K562 (cell line): Measurements from ENCODE around the gene EIPR1. TPM values are rescaled to one million over a fixed set of nuclear protein-coding genes. Genes with fewer than 3 reads are reported as not detected.
A peak's percentile ranks its signal among the peaks of the same experiment; 100 is the strongest.

Experiments
- BRCA1 ChIP-seq, 2 experiments: fragments of 450-650 bp in 1 of 2; sonication (generic) in 1 of 2; formaldehyde crosslinking in 1 of 2; IDR thresholded peaks; 2 replicates each; pipeline versions ENCODE4 v1.5.0 to v1.6.1; 2017 to 2020; ENCODE audit warnings: mild to moderate bottlenecking in 1 of 2, missing genetic modification reagents in 1 of 2
- CREM ChIP-seq: IDR thresholded peaks from 2 replicates; pipeline ENCODE4 v1.6.1; 2014; ENCODE audit warnings: antibody characterized with exemption, low read depth
- ETV1 ChIP-seq: fragments of 450-650 bp; conservative IDR thresholded peaks from 2 replicates; pipeline ENCODE4 v1.6.1; 2016; ENCODE audit warnings: missing genetic modification characterization, control low read depth, low read depth, missing compliant biosample characterization
- EWSR1 ChIP-seq: fragments of 450-650 bp; IDR thresholded peaks from 2 replicates; pipeline ENCODE4 v1.6.1; 2018; ENCODE audit warnings: borderline replicate concordance, mild to moderate bottlenecking, low read depth, moderate library complexity; ENCODE audit not compliant: partially characterized antibody
- FOXK1 ChIP-seq: sonication (generic); formaldehyde crosslinking; IDR thresholded peaks from 2 replicates; pipeline ENCODE4 v1.8.0; 2022; ENCODE audit warnings: missing genetic modification reagents, mild to moderate bottlenecking, borderline replicate concordance
- GABPB1 ChIP-seq: sonication (generic); formaldehyde crosslinking; IDR thresholded peaks from 2 replicates; pipeline ENCODE4 v1.8.0; 2022; ENCODE audit warnings: mild to moderate bottlenecking, missing genetic modification reagents
- KAT2B ChIP-seq: IDR thresholded peaks from one replicate; pipeline ENCODE4 v1.6.1; 2012; ENCODE audit warnings: low read depth, mild to moderate bottlenecking, control low read depth, inconsistent platforms, low read length, moderate library complexity
- POLR3G ChIP-seq: IDR thresholded peaks from 2 replicates; pipeline ENCODE4 v1.6.1; 2011; ENCODE audit not compliant: insufficient read length, insufficient replicate concordance; ENCODE audit errors: extremely low read depth
- PRPF4 ChIP-seq: fragments of 200-400 bp; formaldehyde crosslinking; IDR thresholded peaks from one replicate; pipeline ENCODE4 v1.6.1; 2017; ENCODE audit warnings: low read length, low read depth, mild to moderate bottlenecking; ENCODE audit not compliant: insufficient read depth, poor library complexity, severe bottlenecking
- RBBP5 ChIP-seq: fragments of 200-600 bp; sonication (generic); IDR thresholded peaks from 2 replicates; pipeline ENCODE4 v1.6.1; 2012; ENCODE audit warnings: borderline replicate concordance, mild to moderate bottlenecking, low read length, control low read depth, inconsistent platforms; ENCODE audit not compliant: insufficient read depth, poor library complexity, severe bottlenecking
- RBM22 ChIP-seq: fragments of 200-400 bp; formaldehyde crosslinking; IDR thresholded peaks from 2 replicates; pipeline ENCODE4 v1.6.1; 2018; ENCODE audit warnings: low read length, low read depth; ENCODE audit not compliant: poor library complexity, severe bottlenecking
- RBM25 ChIP-seq: fragments of 200-400 bp; formaldehyde crosslinking; IDR thresholded peaks from 2 replicates; pipeline ENCODE4 v1.6.1; 2018; ENCODE audit warnings: low read length, low read depth, moderate library complexity; ENCODE audit not compliant: severe bottlenecking
- SAFB ChIP-seq: fragments of 200-400 bp; formaldehyde crosslinking; IDR thresholded peaks from 2 replicates; pipeline ENCODE4 v1.6.1; 2017; ENCODE audit warnings: low read depth, low read length, borderline replicate concordance
- TAF1 ChIP-seq: IDR thresholded peaks from 2 replicates; pipeline ENCODE4 v1.6.1; 2011; ENCODE audit warnings: mild to moderate bottlenecking, low read length, moderate library complexity; ENCODE audit not compliant: insufficient read depth, control insufficient read depth, severe bottlenecking; ENCODE audit errors: extremely low read depth
- THRAP3 ChIP-seq: fragments of 450-650 bp; IDR thresholded peaks from 2 replicates; pipeline ENCODE4 v1.6.1; 2016; ENCODE audit warnings: mild to moderate bottlenecking, inconsistent platforms, borderline replicate concordance
- polyA plus RNA-seq, 8 experiments: library from polyadenylated mRNA; depleted of rRNA in 4 of 8; stranded (reverse) in 5 of 8; unstranded in 3 of 8; fragments of >200 nt; fragmentation: Nextera tagmentation in 2 of 8; fragmentation: Illumina TruSeq in 1 of 8; extraction: Ambion mirVana in 2 of 8; extraction: Trizol in 1 of 8; gene quantifications; 2 replicates each; pipeline versions ENCODE4 v1.2.1 to v1.2.3, GENCODE V29; 2011 to 2014; ENCODE audit warnings: inconsistent platforms in 1 of 8, missing spikeins in 1 of 8
- total RNA-seq, 7 experiments: library from RNA; depleted of rRNA in 6 of 7; stranded (reverse); fragments of >200 nt in 6 of 7; fragmentation: Illumina TruSeq in 2 of 7; extraction: Trizol in 2 of 7; gene quantifications; 2 replicates each; pipeline versions ENCODE4 v1.2.1 to v1.2.3, GENCODE V29; 2011 to 2021; ENCODE audit warnings: low replicate concordance in 1 of 7
- TF ChIP-seq, protein P1 (sequence below): fragments of 150-350 bp; conservative IDR thresholded peaks from 2 replicates; pipeline ENCODE4 v1.6.1; 2014; ENCODE audit warnings: low read length
- TF ChIP-seq, protein P2 (sequence below), 3 experiments: fragments of 200-800 bp in 1 of 3; sonication (Bioruptor generic) in 1 of 3; sonication (generic) in 1 of 3; formaldehyde crosslinking in 1 of 3; IDR thresholded peaks; 2 replicates each; pipeline versions ENCODE4 v1.6.1 to v1.8.0; 2016 to 2022; ENCODE audit warnings: mild to moderate bottlenecking in 2 of 3, missing compliant biosample characterization in 2 of 3, missing genetic modification characterization in 2 of 3, missing genetic modification reagents in 1 of 3
- TF ChIP-seq, protein P3 (sequence below): conservative IDR thresholded peaks from 2 replicates; pipeline ENCODE4 v1.6.1; 2011; ENCODE audit warnings: low read depth, mild to moderate bottlenecking, low read length; ENCODE audit not compliant: control insufficient read depth
- TF ChIP-seq, protein P4 (sequence below): sonication (generic); formaldehyde crosslinking; IDR thresholded peaks from 2 replicates; pipeline ENCODE4 v1.8.1; 2022; ENCODE audit warnings: missing genetic modification reagents

Gene EIPR1
- total and polyA plus RNA-seq, 9 of the 15 experiments (the other 6 are each of a cell fraction or from before 2014, with no cell fraction given), result 19.9 to 54.4 (median 35.9) TPM

DNA sequence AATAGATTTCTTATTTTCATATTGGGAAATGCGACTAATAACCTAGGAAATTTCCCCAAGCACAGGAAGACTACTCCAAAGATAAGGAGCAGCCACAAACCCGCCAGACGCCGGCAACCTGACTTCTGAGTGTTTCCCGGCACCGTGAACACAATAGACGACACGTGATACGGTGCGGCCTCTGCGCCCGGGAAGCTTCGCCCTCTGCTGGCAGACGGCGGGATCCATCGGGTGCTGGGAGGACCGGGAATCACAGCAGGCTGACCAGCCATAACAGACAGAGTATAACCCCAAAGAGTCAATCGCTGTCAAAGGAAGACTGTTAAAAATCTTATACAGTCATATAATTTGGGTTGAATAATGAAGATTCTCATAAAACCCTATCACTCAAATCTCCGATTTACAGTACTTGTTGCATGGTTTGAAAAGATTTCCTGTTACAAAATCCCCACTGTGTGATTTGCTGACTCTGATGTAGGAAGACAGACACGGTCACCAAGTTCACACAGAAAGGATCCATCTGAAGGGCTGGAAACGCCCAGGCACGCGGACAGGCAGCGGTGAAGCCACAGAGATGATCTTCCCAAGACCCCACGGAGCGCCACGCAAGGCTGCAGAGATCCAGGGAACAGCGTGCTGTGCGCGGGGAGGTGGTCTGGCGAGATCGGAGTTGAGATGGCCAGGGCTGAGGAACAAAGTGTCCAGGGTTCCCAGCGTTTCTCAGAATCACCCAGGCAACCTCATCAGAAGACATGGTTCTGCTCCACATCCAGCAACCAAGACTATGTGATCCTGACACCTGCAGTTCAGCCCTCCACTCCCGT, 73.8 kb downstream of the EIPR1 start (continued):
- TF ChIP-seq TAF1 (no peak), RBM22 (no peak), CREM (peak; percentile 74), POLR3G (no peak), FOXK1 (no peak), EWSR1 (no peak), RBM25 (no peak), RBBP5 (no peak), ETV1 (tag) (no peak), PRPF4 (no peak), BRCA1 (IDR thresholded peaks at IDR 0.05) (no peak), BRCA1 (CRISPR knock-in tag; IDR thresholded peaks at IDR 0.05) (no peak), SAFB (no peak), GABPB1 (CRISPR knock-in tag) (no peak; the same call in 1 of the 2 replicates), THRAP3 (no peak), KAT2B (no peak)
- TF ChIP-seq, protein P1, sequence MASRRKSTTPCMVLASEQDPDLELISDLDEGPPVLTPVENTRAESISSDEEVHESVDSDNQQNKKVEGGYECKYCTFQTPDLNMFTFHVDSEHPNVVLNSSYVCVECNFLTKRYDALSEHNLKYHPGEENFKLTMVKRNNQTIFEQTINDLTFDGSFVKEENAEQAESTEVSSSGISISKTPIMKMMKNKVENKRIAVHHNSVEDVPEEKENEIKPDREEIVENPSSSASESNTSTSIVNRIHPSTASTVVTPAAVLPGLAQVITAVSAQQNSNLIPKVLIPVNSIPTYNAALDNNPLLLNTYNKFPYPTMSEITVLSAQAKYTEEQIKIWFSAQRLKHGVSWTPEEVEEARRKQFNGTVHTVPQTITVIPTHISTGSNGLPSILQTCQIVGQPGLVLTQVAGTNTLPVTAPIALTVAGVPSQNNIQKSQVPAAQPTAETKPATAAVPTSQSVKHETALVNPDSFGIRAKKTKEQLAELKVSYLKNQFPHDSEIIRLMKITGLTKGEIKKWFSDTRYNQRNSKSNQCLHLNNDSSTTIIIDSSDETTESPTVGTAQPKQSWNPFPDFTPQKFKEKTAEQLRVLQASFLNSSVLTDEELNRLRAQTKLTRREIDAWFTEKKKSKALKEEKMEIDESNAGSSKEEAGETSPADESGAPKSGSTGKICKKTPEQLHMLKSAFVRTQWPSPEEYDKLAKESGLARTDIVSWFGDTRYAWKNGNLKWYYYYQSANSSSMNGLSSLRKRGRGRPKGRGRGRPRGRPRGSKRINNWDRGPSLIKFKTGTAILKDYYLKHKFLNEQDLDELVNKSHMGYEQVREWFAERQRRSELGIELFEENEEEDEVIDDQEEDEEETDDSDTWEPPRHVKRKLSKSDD, result no peak
- TF ChIP-seq, protein P2, sequence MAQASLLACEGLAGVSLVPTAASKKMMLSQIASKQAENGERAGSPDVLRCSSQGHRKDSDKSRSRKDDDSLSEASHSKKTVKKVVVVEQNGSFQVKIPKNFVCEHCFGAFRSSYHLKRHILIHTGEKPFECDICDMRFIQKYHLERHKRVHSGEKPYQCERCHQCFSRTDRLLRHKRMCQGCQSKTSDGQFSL (CRISPR knock-in tag; IDR thresholded peaks at IDR 0.05), result no peak
- TF ChIP-seq, protein P2 (tag; IDR thresholded peaks at IDR 0.05), result no peak
- TF ChIP-seq, protein P3, sequence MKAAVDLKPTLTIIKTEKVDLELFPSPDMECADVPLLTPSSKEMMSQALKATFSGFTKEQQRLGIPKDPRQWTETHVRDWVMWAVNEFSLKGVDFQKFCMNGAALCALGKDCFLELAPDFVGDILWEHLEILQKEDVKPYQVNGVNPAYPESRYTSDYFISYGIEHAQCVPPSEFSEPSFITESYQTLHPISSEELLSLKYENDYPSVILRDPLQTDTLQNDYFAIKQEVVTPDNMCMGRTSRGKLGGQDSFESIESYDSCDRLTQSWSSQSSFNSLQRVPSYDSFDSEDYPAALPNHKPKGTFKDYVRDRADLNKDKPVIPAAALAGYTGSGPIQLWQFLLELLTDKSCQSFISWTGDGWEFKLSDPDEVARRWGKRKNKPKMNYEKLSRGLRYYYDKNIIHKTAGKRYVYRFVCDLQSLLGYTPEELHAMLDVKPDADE, result no peak
- TF ChIP-seq, protein P4, sequence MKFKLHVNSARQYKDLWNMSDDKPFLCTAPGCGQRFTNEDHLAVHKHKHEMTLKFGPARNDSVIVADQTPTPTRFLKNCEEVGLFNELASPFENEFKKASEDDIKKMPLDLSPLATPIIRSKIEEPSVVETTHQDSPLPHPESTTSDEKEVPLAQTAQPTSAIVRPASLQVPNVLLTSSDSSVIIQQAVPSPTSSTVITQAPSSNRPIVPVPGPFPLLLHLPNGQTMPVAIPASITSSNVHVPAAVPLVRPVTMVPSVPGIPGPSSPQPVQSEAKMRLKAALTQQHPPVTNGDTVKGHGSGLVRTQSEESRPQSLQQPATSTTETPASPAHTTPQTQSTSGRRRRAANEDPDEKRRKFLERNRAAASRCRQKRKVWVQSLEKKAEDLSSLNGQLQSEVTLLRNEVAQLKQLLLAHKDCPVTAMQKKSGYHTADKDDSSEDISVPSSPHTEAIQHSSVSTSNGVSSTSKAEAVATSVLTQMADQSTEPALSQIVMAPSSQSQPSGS (CRISPR knock-in tag), result no peak
